Measurements from ENCODE around the gene ZNF319.
"Not testable (repeated sequence)": the region's sequence is repeated elsewhere in the genome, so short reads cannot be mapped to it uniquely, and the experiment has no call there.

Gene ZNF319

DNA sequence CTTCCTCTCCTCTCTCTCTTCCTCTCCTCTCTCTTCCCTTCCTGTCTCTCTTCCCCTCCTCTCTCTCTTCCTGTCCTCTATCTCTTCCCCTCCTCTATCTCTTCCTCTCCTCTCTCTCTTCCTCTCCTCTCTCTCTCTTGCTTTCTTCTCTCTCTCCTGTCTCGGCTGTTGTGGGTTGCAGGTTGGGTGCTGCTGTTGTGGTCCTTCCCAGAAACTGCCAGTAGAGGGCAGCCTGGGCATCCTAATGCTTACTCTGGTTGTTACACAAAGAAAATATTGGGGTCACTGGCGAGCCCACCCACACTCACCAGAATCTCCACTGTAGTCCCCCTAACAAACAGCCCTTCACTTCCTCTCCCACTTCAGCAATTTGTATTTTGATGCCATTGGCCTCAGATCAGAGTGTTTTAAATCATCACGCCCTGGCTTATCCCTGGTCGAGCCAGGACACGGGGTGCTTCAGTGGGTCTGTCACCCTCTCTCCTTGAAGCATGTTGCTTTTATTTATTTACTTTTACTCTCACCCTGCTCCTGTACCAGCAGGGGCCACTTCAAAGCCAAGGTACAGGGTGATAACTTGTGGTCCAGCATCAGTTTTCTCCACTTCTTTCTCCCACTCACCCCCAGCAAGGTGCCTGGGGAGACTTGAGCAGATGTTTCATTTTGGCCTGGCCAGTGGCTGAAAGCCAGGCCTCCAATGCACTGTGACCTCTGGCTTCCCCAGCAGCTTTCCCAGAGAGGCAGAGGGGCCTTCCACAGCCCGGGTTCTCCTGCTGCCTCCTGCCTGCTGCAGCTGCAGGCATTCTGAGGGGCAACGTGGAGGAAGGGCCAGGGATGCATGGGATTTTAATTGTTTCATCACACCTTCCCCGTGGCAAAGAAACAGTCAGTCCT lies 20.4 kb upstream of the ZNF319 start:
- peak; percentile 15 to 51 for DNase-seq

DNA sequence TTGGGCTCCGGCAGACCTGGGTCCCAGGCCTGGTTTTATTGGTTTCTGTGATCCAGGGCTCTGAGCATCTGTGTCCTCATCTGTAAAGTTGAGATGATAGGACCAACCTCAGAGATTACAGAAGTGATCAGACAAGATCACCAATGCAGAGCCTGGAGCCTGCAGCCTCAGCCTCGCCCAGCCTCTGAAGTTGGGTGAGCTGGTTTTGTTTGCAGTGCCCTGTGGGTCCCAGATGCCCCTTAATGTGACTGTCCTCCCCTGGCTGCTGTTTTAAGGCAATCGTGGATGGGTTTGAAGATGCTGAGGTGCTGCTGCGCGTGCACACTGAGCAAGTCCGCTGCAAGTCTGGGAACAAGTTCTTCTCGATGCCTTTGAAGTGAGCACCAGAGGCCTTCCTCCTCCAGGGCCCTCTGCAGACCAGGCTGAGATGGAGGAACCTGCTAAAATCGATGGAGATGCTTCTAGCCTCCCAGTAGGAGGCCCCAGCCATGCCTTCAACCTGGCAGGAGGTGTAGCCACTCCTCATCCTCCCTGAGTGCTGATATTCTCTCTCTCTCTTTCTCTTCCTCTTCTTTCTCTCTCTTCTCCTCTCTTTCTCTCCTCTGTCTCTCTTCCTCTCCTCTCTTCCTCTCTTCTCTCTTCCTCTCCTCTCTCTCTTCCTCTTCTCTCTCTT lies 19.5 kb upstream of the ZNF319 start:
- no peak for DNase-seq

DNA sequence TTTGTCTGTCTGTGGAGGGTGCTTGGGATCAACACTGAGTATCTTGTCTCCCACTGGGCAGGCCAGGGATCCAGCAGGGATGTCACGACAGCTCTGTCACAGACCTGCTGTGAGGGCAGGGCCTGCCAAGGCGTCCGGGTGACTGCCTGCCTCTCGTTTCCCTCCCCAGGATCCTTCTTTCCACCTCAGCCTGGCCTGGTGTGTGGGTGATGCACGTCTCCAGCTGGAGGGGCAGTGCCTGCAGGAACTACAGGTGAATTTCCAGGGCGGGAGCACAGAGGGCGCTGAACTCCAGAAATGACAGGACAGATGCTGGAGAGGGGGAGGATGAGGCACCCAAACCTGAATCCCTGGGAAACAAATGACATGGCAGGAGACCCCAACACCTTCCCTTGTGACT lies 18.3 kb upstream of the ZNF319 start:
- DNase-seq = no peak

DNA sequence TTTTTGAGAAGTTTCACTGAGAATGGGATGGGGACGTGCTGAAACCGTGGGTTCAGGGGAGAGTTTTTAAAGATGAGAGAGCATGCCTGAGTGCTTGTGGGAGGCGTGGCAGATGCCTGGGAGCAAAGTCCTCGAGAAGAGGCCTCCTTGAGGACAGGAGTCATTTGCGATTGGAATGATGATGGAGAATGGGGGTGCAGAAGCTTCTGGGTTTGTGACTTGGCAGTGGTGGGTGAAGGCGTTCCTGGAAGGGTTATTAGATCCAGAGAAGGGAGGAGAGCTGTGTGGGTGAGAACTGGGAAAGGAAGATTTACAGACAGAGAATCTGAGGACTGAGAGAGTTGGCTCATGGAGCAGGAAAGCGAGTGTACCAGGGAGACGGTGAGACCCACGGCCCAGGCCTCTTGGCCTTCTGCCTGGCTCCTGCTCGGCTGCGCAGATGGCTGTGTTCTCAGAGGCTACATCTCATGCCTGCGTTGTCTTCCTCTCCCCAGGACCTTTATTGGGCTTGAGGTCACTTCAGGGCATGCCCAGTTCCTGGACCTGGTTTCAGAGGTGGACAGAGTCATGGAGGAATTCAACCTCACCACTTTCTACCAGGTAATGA lies 16.5 kb upstream of the ZNF319 start:
- DNase-seq = no peak

DNA sequence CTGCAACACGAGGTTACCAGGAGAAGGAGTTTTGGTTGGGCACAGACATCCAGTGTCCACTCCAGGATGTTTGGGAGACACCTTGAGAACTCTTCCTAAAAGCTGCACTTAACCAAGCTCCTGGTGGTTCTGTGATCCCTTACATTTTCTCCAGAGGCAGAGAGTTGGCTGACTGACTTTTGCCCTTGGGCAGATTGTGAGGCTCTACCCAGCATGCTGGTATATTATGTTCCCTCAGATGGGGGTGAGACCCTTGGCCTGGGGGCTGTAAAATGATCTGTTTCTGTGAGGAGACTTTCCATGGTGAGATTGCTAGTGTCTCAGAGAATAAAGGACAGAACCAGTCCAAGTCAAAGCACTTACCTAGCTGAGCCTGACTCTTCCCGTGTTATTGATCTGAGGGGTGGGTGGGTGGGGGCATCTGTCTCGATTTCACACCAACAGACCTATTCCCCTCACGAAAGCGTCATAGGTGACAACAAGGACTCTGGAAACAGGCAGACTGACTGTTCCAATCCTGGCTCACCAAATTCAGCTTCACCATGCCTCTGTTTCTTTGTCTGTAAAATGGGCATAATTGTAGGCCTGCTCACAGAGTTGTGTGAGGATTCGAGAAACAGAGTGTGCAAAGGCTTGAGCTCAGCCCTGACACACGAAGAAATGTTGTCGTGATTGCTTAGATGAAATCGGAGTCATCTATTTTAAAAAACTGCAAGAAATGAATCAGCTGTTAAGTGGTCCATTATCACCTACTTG lies 12.9 kb upstream of the ZNF319 start:
- DNase-seq = no peak

DNA sequence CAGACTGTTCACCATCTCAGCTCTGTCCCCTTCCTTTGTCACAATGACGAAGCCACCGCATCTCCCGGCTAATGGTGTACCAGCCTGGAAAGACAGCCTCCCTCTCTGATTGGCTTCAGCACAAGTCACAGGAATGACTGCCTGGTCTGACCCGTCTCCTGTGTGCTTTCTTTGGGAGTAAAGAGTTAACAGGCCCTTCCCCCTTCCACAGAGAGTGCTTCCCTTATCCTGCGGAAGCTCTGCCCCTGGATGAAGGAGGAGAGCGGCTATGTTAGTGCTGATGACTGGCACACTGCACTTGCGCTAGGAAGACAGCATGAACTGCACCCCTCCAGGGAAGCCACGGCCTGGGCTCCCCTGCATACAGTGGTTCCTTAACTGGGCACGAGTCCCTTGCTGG lies 12.0 kb upstream of the ZNF319 start:
- no peak for DNase-seq

DNA sequence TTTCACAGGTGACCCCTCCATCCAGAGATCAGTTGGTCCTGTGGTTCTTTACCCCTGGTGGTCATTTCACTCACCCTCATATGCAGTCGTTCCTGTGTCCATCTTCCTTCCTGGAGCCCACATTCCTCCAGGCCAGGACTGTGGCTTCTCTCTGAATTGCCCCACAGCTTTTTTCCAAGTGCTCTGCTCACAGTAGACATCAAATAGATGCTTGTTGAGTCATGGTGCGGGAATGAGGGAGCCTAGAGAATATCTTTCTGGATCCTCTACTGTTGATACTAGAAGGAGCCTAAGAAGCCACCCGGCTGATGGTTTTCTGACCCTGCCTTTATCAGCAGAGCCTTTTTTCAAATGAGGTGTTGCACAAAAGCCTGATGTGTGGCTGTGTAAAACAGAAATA lies 11.2 kb upstream of the ZNF319 start:
- no peak for DNase-seq

DNA sequence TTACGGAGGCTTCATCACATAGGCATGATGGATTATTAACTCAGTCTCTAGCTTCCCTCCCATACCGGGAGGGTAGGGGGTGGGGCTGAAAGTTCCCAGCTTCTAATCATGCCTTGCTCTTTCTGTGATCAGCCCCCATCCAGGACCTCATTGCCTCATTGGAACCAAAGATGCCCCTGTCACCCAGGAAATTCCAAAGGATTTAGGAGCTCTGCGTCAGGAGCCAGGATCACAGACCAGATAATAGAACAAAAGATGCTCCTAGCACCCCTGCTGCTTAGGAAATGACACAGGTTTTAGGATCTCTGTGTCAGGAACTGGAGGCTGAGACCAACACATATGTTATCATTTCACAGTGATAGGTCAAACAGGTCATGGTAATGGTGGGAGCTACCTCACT lies 10.4 kb upstream of the ZNF319 start:
- DNase-seq = no peak

DNA sequence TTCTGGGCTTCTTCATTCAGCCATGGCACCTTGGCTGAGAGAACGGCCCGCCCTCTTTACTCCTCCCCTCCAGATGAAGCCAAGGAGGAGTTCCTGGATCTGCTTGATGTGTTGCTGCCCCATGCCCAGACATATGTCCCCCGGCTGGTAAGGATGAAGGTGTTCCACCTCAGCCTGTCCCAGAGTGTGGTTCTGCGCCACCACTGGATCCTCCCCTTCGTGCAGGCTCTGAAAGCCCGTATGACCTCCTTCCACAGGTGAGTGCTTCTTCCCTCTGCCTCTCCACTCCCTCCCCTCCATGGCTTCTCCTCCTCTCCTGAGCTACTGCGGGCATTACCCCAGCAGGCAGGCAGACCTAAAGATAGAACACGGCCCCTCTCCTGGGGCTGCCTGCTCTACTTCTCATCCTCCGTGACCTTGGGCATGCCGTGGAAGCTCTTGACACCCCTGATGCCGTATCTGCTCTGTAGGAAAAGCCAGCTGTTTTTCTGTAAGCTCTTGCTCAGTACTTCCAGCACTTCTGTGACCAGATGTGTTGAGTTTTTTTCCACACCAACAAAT lies 9.5 kb upstream of the ZNF319 start:
- no peak for DNase-seq

DNA sequence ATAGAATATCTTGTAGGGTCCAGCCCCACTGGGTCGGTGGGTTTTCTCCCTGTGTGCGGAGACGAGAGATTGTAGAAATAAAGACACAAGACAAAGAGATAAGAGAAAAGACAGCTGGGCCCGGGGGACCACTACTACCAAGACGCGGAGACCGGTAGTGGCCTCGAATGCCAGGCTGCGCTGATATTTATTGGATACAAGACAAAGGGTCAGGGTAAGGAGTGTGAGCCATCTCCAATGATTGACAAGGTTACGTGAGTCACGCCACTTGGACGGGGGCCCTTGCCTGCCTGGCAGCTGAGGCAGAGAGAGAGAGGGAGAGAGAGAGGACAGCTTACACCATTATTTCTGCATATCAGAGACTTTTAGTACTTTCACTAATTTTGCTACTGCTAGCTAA lies 4.3 kb upstream of the ZNF319 start:
- DNase-seq = not testable (repeated sequence)

DNA sequence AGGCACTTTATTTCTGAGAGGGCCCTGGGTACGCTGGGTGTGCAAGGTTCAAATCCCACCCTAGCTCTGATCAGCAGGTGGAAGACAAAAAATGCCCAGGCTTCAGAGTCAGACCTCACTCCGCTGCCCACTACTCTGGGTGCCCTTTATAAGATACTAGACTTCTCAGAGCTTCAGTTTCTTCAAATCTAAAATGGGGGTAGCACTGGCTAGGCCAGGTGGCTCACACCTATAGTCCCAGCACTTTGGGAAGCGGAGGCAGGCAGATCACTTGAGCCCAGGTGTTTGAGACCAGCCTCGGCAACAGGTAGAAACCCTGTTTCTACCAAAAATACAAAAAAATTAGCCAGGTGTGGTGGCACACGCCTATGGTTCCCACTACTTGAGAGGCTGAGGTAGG lies 2.5 kb upstream of the ZNF319 start:
- DNase-seq = no peak

DNA sequence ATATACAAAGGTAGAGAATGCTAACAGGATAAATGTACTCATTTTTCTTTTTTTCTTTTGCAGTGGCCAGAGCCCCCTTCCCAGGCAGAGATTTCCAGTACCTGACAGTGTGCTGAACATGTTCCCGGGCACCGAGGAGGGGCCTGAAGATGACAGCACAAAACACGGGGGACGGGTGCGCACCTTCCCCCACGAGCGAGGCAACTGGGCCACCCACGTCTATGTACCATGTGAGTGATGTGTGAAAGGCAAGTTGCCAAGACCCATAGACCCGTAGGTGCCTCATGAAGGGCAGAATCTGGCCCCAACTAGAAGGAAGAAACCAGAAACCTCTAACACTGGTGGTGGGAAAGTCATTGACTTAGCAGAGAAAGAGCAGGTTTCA lies 1.9 kb upstream of the ZNF319 start:
- DNase-seq = no peak

DNA sequence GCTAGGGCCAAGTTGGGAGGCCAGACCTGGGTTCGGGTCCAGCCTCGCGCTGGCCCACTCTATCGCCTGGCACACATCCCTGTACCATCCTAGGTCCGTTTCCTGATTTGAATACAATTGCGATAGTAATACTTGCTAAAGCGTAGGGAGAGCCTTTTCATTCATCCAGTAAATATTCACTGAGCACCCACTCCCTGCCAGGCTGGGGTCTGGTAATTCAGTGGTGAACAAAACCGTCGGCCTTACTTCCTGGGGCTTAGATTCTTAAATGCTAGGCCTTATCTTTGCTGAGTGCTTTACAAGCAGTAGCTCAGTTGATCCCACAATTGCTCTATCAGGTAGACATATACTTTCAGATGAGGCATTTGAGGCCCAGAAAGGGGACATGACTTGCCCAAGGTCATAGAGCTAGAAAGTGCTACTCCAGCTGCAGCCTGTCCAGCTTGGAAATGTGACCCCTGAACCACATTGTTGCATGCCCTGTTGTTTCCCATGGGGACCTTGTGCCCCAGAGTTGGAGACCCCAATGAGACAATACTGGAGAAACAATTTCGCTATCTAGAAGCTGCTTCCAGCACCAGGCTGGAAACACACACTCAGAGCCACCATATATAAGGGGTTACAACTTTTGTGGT lies 1.4 kb upstream of the ZNF319 start:
- no peak for DNase-seq

DNA sequence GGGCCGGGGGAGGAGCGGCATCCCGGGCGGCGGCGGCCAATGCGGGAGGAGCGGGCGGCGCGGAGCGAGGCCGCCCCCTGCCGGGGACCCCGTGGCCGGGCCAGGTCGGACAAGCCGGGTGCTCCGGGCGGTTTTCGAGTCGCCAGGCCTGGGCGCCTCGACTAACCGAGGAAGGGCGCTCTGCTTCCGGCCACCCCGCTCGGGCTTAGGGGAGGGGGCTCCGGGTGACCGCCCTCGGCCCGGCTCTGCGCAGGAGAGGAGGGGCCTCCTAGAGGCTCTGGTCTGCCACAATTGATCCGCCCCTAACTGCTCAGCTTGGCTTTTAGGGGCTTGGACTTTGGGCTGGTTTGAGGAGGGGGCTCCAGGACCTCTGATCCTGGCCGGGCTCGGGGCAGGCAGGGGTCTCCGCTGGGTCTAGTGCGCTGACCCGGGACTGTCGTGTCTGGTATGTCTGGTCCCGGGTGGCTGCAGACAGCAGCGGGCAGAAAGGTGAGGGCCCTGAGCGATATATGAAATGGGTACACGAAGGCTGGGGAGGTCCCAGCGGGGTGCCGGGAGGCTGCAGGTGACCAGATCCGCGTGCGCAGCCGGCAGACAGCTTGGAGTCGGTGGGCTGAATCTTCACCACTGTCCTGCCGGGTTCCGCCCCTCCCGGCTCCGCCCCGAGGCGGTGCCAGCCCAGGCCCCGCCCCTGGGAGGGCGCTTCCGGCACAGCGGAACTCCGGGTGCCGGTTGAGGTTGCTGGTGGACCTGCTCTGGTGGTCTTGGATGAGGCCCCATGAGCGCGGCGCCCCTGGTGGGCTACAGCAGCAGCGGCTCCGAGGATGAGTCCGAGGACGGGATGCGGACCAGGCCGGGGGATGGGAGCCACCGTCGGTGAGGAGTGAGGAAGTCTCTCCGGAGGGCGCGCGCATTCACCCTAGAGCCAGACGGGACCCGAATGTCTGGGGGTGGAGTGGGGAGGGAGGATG lies 519 bp upstream of the ZNF319 start, which contains the start of gene USB1:
Gene USB1, plus strand, starts transcription at position 702 of the 971 bp plus-strand sequence. Its CDS starts 77 bp downstream, at position 779.
- DNase-seq = peak; percentile 84

DNA sequence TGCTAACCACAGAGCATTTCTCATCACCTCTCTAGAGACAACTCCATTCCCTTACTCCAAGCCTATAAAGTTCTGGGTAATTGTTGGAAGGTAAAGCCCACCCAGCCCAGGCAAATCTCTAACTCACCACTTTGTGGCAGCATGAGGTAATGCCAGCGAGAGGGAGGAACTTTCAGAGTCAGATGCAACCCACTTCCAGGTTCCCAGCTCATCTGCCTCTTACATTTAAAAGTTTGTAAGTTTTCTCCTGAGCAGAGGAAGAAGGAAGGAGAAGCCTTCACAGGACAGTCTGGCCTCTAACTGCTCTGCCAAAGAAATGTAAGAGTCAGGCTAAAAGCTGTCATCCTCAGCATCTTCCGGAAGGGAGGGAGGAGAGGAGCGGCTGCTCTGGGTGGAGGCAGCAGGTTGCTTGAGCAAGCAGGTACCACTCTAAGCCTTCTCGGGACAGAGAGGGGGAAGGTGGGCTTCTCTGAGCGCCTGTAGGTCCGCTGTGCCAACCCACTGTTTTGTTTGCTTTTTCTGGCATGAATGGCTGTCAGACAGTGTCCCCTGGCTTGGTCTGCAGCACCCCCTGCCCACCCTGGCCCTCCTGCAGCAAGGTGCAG lies 1.0 kb downstream of the ZNF319 start:
- DNase-seq = no peak

DNA sequence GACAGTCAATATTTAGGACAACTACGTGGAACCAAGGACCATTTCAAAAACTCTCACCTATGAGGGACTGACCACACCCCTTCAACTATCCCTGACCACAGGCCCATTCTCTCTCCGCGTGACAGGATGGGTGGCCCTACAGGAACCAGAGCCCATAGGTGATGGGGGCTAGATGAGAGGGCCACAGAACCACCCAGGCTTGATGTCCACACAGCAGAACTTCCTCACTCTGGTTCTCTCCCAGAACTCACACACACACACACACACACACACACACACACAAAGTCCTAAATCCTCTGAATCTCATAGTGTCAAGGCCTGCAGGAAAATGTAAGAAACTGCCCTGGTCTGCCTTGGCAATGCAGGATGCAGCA lies 1.5 kb downstream of the ZNF319 start:
- DNase-seq = no peak

DNA sequence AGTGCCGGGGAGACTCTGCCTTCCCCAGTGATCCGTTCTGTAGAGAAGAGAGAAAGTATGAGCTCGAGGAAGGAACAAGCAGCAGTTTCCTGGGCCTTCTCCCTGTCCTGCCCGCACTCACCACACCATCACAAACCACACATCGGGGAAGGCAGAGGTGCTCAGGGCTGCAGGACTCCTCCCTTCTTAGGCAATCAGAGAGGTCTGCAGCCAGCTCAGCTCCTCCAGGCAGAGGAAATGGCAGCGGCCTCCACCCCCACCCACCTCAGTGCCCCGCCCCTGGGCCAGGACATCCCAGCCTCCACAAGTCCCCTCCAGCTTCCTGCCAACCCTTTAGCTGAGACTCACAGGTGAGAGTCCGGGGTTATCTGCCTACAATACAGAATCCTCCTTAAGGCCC lies 2.0 kb downstream of the ZNF319 start:
- DNase-seq = no peak

DNA sequence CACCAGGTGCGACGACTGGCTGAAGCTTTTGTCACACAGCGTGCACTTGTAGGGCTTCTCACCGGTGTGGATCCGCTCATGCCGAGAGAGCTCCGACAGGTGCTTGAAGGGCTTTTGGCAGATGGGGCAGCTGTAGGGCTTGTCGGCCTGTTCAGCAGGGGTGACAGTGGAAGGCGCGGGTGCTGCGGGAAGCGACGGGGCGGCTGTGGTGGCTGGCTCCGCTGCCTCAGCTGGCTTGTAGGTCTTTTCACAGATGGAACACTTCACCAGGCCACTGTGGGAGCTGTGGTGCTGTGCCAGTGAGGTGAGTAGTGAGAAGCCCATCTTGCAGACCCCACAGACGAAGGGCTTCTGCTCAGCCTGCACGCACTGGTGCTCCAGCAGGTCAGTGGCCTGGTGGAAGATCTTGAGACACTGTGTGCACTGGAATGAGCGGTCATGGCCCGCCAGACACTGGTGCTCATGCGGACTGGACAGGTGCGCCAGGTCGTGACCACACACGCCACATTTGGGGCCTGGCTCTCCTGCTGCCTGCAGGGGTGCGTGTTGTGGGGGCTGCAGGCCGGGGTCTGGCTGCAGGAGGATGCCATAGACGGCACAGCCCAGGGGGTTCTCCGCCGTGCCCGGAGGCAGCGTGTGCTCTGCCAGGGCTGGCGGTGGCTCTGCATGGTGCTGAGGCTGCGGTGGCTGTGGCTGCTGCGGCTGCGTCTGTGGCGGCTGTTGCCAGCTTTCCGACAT lies 2.8 kb downstream of the ZNF319 start:
- DNase-seq = no peak

DNA sequence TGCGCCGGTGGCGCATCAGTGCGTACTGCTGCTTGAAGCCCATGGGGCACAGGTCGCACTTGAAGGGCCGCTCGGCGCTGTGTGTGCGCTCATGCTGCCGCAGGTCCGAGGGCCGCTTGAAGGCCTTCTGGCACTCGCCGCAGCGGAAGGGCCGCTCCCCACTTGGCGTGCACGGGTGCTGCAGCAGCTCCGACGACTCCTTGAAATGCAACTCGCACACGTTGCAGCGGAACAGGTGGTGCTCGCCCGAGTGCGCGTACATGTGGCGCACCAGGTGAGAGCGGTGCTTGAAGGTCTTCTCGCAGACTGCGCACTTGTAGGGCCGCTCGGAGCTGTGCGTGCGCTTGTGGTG lies 3.3 kb downstream of the ZNF319 start:
- DNase-seq = no peak

Data from hippocampal formation (tissue), 2 donors.